Measurements from ENCODE around the gene TNFRSF1B. TPM values are rescaled to one million over a fixed set of nuclear protein-coding genes. Genes with fewer than 3 reads are reported as not detected.

The TNFRSF1B gene
- total RNA-seq, 4 donors from 2014 or later: 34.0 to 122 (median 84.5) TPM

GRCh38 chr1:12186679-12186985 is 19.8 kb downstream of the TNFRSF1B start:
- TF ChIP-seq CTCF (IDR thresholded peaks at IDR 0.05): no peak
- ATAC-seq (ENCODE audit: low FRiP score) (no peak), DNase-seq (ENCODE audit: low spot score) (no peak)

GRCh38 chr1:12188115-12188514 is 21.3 kb downstream of the TNFRSF1B start:
- DNase-seq (ENCODE audit: low spot score) (no peak), ATAC-seq (ENCODE audit: low FRiP score) (no peak)
- TF ChIP-seq CTCF (IDR thresholded peaks at IDR 0.05): no peak

- DNase-seq (ENCODE audit: low spot score) (no peak), ATAC-seq (ENCODE audit: low FRiP score) (no peak)
- TF ChIP-seq CTCF (IDR thresholded peaks at IDR 0.05): no peak
Observed at GRCh38 chr1:12188657-12189327, 22.0 kb downstream of the TNFRSF1B start.

GRCh38 chr1:12189328-12189682 is 22.5 kb downstream of the TNFRSF1B start:
- TF ChIP-seq CTCF (IDR thresholded peaks at IDR 0.05): no peak
- DNase-seq (ENCODE audit: low spot score) (no peak), ATAC-seq (ENCODE audit: low FRiP score) (no peak)

GRCh38 chr1:12191242-12192032 is 24.6 kb downstream of the TNFRSF1B start:
- DNase-seq (ENCODE audit: low spot score) (no peak), ATAC-seq (ENCODE audit: low FRiP score) (no peak)
- no peak for TF ChIP-seq CTCF (IDR thresholded peaks at IDR 0.05)

GRCh38 chr1:12194666-12195216 is 27.9 kb downstream of the TNFRSF1B start:
- no peak for TF ChIP-seq CTCF (IDR thresholded peaks at IDR 0.05)
- no peak for ATAC-seq (ENCODE audit: low FRiP score)

GRCh38 chr1:12195416-12195815 is 28.6 kb downstream of the TNFRSF1B start:
- no peak for TF ChIP-seq CTCF (IDR thresholded peaks at IDR 0.05)
- DNase-seq (ENCODE audit: low spot score) (no peak), ATAC-seq (ENCODE audit: low FRiP score) (no peak)

More at GRCh38 chr1:12194666-12195216, 27.9 kb downstream of the TNFRSF1B start:
- DNase-seq (ENCODE audit: low spot score): no peak
